Natural killer cell (primary cell): ENCODE measurements around the gene DRC7. TPM values are rescaled to one million over a fixed set of nuclear protein-coding genes. Genes with fewer than 3 reads are reported as not detected.

Experiments
- ATAC-seq, 3 donors: fragments of 150-1000 bp in 2 of 3; fragments of 200-7000 bp in 1 of 3; cut with Tn5 transposase; 1 replicate in 1 of 3; 2 replicates in 2 of 3; pipeline ENCODE4 v1.10.0; 2021; ENCODE audit warnings: mild to moderate bottlenecking in 2 of 3, moderate library complexity in 2 of 3
- DNase-seq, 2 donors: peaks; one replicate each; pipeline versions ENCODE4 v3.0.0 to v3.0.0-alpha.2; 2013 to 2021; ENCODE audit warnings: mixed read lengths in 1 of 2
- H3K27ac ChIP-seq: one replicate; pipeline ENCODE4 v1.5.1; 2013; ENCODE audit warnings: mild to moderate bottlenecking, low read length
- H3K27me3 ChIP-seq: one replicate; pipeline ENCODE4 v1.6.1; 2013; ENCODE audit warnings: low read length; ENCODE audit not compliant: control insufficient read depth, insufficient read depth
- H3K36me3 ChIP-seq: one replicate; pipeline ENCODE4 v1.6.1; 2013; ENCODE audit warnings: low read length; ENCODE audit not compliant: control insufficient read depth, insufficient read depth
- H3K4me1 ChIP-seq: one replicate; pipeline ENCODE4 v1.6.1; 2013; ENCODE audit warnings: low read length; ENCODE audit not compliant: control insufficient read depth, insufficient read depth
- H3K4me3 ChIP-seq: one replicate; pipeline ENCODE4 v1.5.1; 2013; ENCODE audit warnings: low read length
- H3K9me3 ChIP-seq: one replicate; pipeline ENCODE4 v1.6.1; 2013; ENCODE audit warnings: low read length; ENCODE audit not compliant: control insufficient read depth, insufficient read depth
- H3K27ac Mint-ChIP-seq, 2 donors: one replicate each; pipeline ENCODE4 v1.8.0; 2022; ENCODE audit warnings: mild to moderate bottlenecking in 2 of 2, mixed read lengths in 2 of 2, moderate library complexity in 1 of 2
- H3K27me3 Mint-ChIP-seq, 2 donors: one replicate each; pipeline ENCODE4 v1.8.0; 2022; ENCODE audit warnings: low read depth in 2 of 2, mixed read lengths in 2 of 2
- H3K36me3 Mint-ChIP-seq: one replicate; pipeline ENCODE4 v1.8.0; 2022; ENCODE audit warnings: mixed read lengths
- H3K4me1 Mint-ChIP-seq, 2 donors: one replicate each; pipeline ENCODE4 v1.8.0; 2022; ENCODE audit warnings: mixed read lengths in 2 of 2
- H3K4me3 Mint-ChIP-seq: one replicate; pipeline ENCODE4 v1.8.0; 2022; ENCODE audit warnings: mild to moderate bottlenecking, moderate library complexity, mixed read lengths
- H3K9me3 Mint-ChIP-seq, 2 donors: one replicate each; pipeline ENCODE4 v1.8.0; 2022; ENCODE audit warnings: mixed read lengths in 2 of 2
- WGBS: methylation state at CpG from one replicate; pipeline ENCODE4 v1.1.7; 2013; ENCODE audit warnings: missing lambda C conversion rate; ENCODE audit not compliant: insufficient coverage; 5-methylcytosine and 5-hydroxymethylcytosine counted together
- intact Hi-C: fragments of 100-400 bp; cut with micrococcal nuclease; formaldehyde crosslinking; loops from one replicate; pipeline ENCODE4 v1.14.2; 2022
- total RNA-seq, 4 donors: library from RNA; stranded (reverse); fragments of 120-200 nt in 1 of 4; gene quantifications; one replicate each; pipeline versions ENCODE4 v1.2.3 to v1.2.4, GENCODE V29; 2013 to 2022
- TF ChIP-seq, protein P1 (sequence below): fragments of 200-600 bp; IDR thresholded peaks from one replicate; pipeline ENCODE4 v1.8.0; 2022; ENCODE audit warnings: antibody characterized with exemption

The DRC7 gene
- total RNA-seq, 3 donors from 2014 or later (not counting 1 experiment from before 2014, with no cell fraction given): 0.33 TPM; not detected in 2

DNA sequence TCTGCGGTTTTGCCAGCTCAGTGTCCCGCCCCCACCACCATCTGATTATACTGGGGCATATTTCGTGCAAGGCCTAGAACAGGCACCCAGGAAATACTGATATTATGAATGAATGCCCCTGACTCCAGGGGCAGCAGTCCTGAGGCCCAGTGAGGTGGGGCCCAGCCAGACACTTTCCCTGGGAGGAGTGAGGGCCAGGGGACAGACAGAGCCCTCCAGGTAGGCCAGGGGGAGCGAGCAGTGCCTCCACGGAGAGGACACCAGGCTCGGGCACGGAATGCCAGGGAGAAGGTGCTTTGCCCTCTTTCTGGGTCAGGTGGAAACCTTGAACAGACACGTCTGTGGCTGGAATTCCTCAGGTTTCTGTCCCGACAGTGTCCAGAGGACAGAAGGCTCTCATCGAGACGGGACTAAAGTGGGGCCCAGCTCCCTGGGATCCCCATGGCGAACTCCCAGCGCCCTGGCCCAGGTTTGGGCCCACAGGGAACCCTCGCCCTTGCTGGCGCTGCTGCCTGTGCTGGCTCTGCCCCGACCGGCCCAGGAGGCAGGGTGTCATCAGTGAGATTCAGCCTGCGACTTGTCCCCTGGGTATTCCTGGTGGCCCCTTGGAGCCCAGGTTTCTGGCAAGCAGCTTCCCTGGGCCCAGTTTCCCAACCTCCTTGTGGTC, 45.3 kb downstream of the DRC7 start:
- no peak overlapping the region for H3K27ac ChIP-seq
- 93% methylated on average over 18 of the region's 18 CpGs for WGBS
- DNase-seq: no peak
- peaks cover 6% of the 10 kb centered on the region for H3K36me3 ChIP-seq
- no peak for ATAC-seq
- intact Hi-C loops: loop anchor here (5.0 kb wide), 5 partner anchors 72 to 553 kb away; partner anchors contain the start of genes CCDC102A, CFAP20, PSME3IP1 and RSPRY1
- peaks cover 26 to 27% of the 10 kb centered on the region in 2 donors for H3K4me1 Mint-ChIP-seq
- no peaks in the 10 kb centered on the region for H3K9me3 ChIP-seq
- no peaks in the 10 kb centered on the region for H3K9me3 Mint-ChIP-seq
- H3K4me3 ChIP-seq: no peak overlapping the region
- TF ChIP-seq, protein P1, sequence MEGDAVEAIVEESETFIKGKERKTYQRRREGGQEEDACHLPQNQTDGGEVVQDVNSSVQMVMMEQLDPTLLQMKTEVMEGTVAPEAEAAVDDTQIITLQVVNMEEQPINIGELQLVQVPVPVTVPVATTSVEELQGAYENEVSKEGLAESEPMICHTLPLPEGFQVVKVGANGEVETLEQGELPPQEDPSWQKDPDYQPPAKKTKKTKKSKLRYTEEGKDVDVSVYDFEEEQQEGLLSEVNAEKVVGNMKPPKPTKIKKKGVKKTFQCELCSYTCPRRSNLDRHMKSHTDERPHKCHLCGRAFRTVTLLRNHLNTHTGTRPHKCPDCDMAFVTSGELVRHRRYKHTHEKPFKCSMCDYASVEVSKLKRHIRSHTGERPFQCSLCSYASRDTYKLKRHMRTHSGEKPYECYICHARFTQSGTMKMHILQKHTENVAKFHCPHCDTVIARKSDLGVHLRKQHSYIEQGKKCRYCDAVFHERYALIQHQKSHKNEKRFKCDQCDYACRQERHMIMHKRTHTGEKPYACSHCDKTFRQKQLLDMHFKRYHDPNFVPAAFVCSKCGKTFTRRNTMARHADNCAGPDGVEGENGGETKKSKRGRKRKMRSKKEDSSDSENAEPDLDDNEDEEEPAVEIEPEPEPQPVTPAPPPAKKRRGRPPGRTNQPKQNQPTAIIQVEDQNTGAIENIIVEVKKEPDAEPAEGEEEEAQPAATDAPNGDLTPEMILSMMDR: no peak
- no peak overlapping the region for H3K4me3 Mint-ChIP-seq
- H3K36me3 Mint-ChIP-seq: no peaks in the 10 kb centered on the region
- H3K27me3 ChIP-seq: no peaks in the 10 kb centered on the region
- no peaks in the 10 kb centered on the region for H3K27me3 Mint-ChIP-seq
- no peak overlapping the region for H3K27ac Mint-ChIP-seq
- H3K4me1 ChIP-seq: peaks cover 16% of the 10 kb centered on the region

DNA sequence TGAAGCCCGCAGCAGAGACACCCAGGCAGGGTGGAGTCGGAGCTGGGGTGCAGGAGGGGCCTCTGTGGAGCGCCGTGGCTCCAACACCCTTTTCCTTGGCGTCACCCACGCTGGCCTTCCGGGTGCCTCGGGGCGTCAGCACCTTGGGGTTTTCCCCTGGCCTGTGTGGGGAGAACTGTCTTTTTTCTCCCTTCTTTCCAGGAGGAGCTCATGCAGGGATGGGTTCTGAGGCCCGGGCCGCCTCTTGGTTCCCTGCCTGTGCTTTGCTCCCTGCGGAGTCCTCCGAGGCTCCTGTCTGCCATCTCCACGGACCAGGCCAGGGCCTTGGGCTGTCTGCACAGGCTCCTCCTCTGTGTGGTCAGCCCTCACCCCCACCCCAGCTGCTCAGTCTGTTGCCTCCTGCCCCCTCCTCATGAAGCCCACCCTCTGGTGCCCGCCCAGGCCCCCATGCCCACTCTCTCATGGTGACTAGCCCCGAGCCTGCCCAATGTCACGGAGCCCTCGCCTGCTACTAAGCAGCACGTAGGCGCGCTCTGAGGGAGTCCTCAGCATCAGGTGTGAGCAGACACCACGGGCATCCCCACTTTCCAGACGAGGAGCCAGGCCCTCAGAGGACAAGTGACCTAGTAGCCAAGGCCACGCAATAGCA, 45.9 kb downstream of the DRC7 start:
- intact Hi-C loops: no loop called here
- H3K27ac Mint-ChIP-seq: no peak overlapping the region
- peaks cover 19 to 21% of the 10 kb centered on the region in 2 donors for H3K4me1 Mint-ChIP-seq
- no peak overlapping the region for H3K27ac ChIP-seq
- H3K27me3 ChIP-seq: no peaks in the 10 kb centered on the region
- DNase-seq (no peak), ATAC-seq (no peak)
- peaks cover 16% of the 10 kb centered on the region for H3K4me1 ChIP-seq
- 94% methylated on average over 24 of the region's 24 CpGs for WGBS
- H3K9me3 Mint-ChIP-seq: no peaks in the 10 kb centered on the region
- H3K4me3 ChIP-seq: no peak overlapping the region
- TF ChIP-seq, protein P1: no peak
- H3K36me3 ChIP-seq: peaks cover 6% of the 10 kb centered on the region
- no peaks in the 10 kb centered on the region for H3K9me3 ChIP-seq
- H3K4me3 Mint-ChIP-seq: no peak overlapping the region
- no peaks in the 10 kb centered on the region for H3K36me3 Mint-ChIP-seq
- H3K27me3 Mint-ChIP-seq: no peaks in the 10 kb centered on the region

DNA sequence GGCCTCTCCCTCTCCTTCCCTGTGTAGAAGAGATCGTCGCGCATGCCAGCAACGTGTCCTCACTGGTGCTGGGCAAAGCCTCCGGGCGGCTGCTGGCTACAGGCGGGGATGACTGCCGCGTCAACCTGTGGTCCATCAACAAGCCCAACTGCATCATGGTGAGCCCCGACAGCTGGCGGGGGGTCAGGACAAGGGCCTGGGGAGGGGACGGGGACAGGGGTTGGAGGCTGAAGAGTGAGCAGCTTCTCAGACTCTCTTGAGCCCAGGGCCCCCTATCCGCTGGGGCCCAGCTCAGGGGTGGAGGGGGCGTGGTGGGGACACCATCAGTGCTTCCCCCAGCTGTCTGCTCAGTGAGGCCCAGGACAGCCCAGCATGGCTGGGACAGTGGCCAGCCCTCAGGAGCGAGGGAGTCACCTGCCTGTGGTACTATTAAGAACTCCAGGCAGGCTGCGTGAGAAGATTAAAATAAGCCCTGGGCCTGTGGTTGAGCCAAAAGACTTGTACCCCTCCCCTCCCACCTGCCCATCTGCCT, 47.1 kb downstream of the DRC7 start:
- intact Hi-C loops: no loop called here
- Histone ChIP-seq H3K27ac (no peak overlapping the region), H3K27me3 (no peaks in the 10 kb centered on the region), H3K4me3 (no peak overlapping the region), H3K4me1 (peaks cover 6% of the 10 kb centered on the region), H3K36me3 (peaks cover 6% of the 10 kb centered on the region), H3K9me3 (no peaks in the 10 kb centered on the region)
- no peak overlapping the region for H3K27ac Mint-ChIP-seq
- ATAC-seq (no peak), DNase-seq (no peak)
- H3K9me3 Mint-ChIP-seq: no peaks in the 10 kb centered on the region
- H3K4me1 Mint-ChIP-seq: peaks cover 14 to 16% of the 10 kb centered on the region in 2 donors
- H3K27me3 Mint-ChIP-seq: no peaks in the 10 kb centered on the region
- TF ChIP-seq, protein P1: no peak
- 96% methylated on average over 16 of the region's 16 CpGs for WGBS
- H3K36me3 Mint-ChIP-seq: no peaks in the 10 kb centered on the region
- no peak overlapping the region for H3K4me3 Mint-ChIP-seq
